HepG2 (cell line): ENCODE results near the gene COL27A1. TPM values are rescaled to one million over a fixed set of nuclear protein-coding genes. Genes with fewer than 3 reads are reported as not detected.

Experiments used
- ARNT2 ChIP-seq: sonication (generic); formaldehyde crosslinking; IDR thresholded peaks from 2 replicates; pipeline ENCODE4 v1.8.0; 2022; ENCODE audit warnings: mild to moderate bottlenecking, low read depth, missing genetic modification reagents, moderate library complexity
- ASH2L ChIP-seq: fragments of 300-600, 200-600 bp; sonication (generic); IDR thresholded peaks from 2 replicates; pipeline ENCODE4 v1.7.0; 2017; ENCODE audit warnings: low read depth, mild to moderate bottlenecking, moderate library complexity, mixed read lengths, low read length; ENCODE audit not compliant: insufficient read length
- CBFB ChIP-seq: sonication (generic); formaldehyde crosslinking; IDR thresholded peaks from 2 replicates; pipeline ENCODE4 v1.4.0; 2020; ENCODE audit warnings: missing genetic modification reagents
- HNRNPLL ChIP-seq: fragments of 200-400 bp; formaldehyde crosslinking; IDR thresholded peaks from 2 replicates; pipeline ENCODE4 v1.6.1; 2017; ENCODE audit warnings: mild to moderate bottlenecking, low read depth, low read length; ENCODE audit not compliant: poor library complexity, severe bottlenecking
- HOXA3 ChIP-seq: sonication (generic); formaldehyde crosslinking; IDR thresholded peaks from 2 replicates; pipeline ENCODE4 v1.5.0; 2020; ENCODE audit warnings: missing genetic modification reagents
- KLF16 ChIP-seq, 2 experiments: sonication (generic) in 1 of 2; formaldehyde crosslinking in 1 of 2; IDR thresholded peaks; 2 replicates each; pipeline versions ENCODE4 v1.6.1 to v1.8.0; 2016 to 2023; ENCODE audit warnings: missing genetic modification reagents in 2 of 2, missing compliant biosample characterization in 1 of 2
- KLF6 ChIP-seq: IDR thresholded peaks from 2 replicates; pipeline ENCODE4 v1.8.0; 2016; ENCODE audit warnings: missing biosample characterization, missing genetic modification reagents
- KLF9 ChIP-seq: IDR thresholded peaks from 2 replicates; pipeline ENCODE4 v1.6.1; 2016; ENCODE audit warnings: low read depth
- MIER2 ChIP-seq: IDR thresholded peaks from 2 replicates; pipeline ENCODE4 v1.6.1; 2016; ENCODE audit warnings: missing biosample characterization, missing genetic modification reagents
- NCOA5 ChIP-seq: sonication (generic); formaldehyde crosslinking; IDR thresholded peaks from 2 replicates; pipeline ENCODE4 v1.4.0; 2020; ENCODE audit warnings: missing genetic modification reagents
- NCOR1 ChIP-seq: fragments of 200-600 bp; sonication (generic); IDR thresholded peaks from 2 replicates; pipeline ENCODE4 v1.7.0; 2017; ENCODE audit warnings: antibody characterized with exemption, low read length, borderline replicate concordance
- NFKB2 ChIP-seq: sonication (generic); formaldehyde crosslinking; IDR thresholded peaks from 2 replicates; pipeline ENCODE4 v1.4.0; 2020; ENCODE audit warnings: missing genetic modification reagents, borderline replicate concordance
- STAG1 ChIP-seq: sonication (generic); formaldehyde crosslinking; IDR thresholded peaks from 2 replicates; pipeline ENCODE4 v1.4.0; 2020; ENCODE audit warnings: missing genetic modification reagents
- TBX2 ChIP-seq: sonication (generic); formaldehyde crosslinking; IDR thresholded peaks from 2 replicates; pipeline ENCODE4 v1.5.0; 2020; ENCODE audit warnings: missing genetic modification reagents, mild to moderate bottlenecking, borderline replicate concordance
- ZBTB3 ChIP-seq: sonication (generic); formaldehyde crosslinking; IDR thresholded peaks from 2 replicates; pipeline ENCODE4 v1.4.0; 2020; ENCODE audit warnings: low read depth, mild to moderate bottlenecking, moderate library complexity, missing genetic modification reagents, borderline replicate concordance
- ZNF235 ChIP-seq: sonication (generic); formaldehyde crosslinking; IDR thresholded peaks from 2 replicates; pipeline ENCODE4 v1.8.1; 2023; ENCODE audit warnings: mild to moderate bottlenecking, missing genetic modification reagents, borderline replicate concordance
- ZNF3 ChIP-seq: IDR thresholded peaks from 2 replicates; pipeline ENCODE4 v1.7.0; 2017; ENCODE audit warnings: inconsistent platforms
- ZNF468 ChIP-seq: sonication (generic); formaldehyde crosslinking; IDR thresholded peaks from 2 replicates; pipeline ENCODE4 v1.8.0; 2022; ENCODE audit warnings: mild to moderate bottlenecking, moderate library complexity, missing genetic modification reagents
- ZNF484 ChIP-seq: sonication (generic); formaldehyde crosslinking; IDR thresholded peaks from 2 replicates; pipeline ENCODE4 v1.5.1; 2020; ENCODE audit warnings: mild to moderate bottlenecking, low read depth, missing genetic modification reagents, borderline replicate concordance
- ZNF501 ChIP-seq: sonication (generic); formaldehyde crosslinking; IDR thresholded peaks from 2 replicates; pipeline ENCODE4 v1.5.1; 2020; ENCODE audit warnings: mild to moderate bottlenecking, moderate library complexity, missing genetic modification reagents
- ZNF660 ChIP-seq: sonication (generic); formaldehyde crosslinking; IDR thresholded peaks from 2 replicates; pipeline ENCODE4 v1.5.1; 2020; ENCODE audit warnings: mild to moderate bottlenecking, low read depth, missing genetic modification reagents, borderline replicate concordance
- ZNF720 ChIP-seq: sonication (generic); formaldehyde crosslinking; IDR thresholded peaks from 2 replicates; pipeline ENCODE4 v1.4.0; 2020; ENCODE audit warnings: missing genetic modification reagents
- ZNF780A ChIP-seq: sonication (generic); formaldehyde crosslinking; IDR thresholded peaks from 2 replicates; pipeline ENCODE4 v1.8.0; 2022; ENCODE audit warnings: mild to moderate bottlenecking, missing genetic modification reagents, moderate library complexity
- ZSCAN9 ChIP-seq: IDR thresholded peaks from 2 replicates; pipeline ENCODE4 v1.6.1; 2016; ENCODE audit warnings: borderline replicate concordance
- polyA plus RNA-seq, 8 experiments: library from polyadenylated mRNA; depleted of rRNA in 3 of 8; stranded (reverse) in 7 of 8; unstranded in 1 of 8; fragments of >200 nt; fragmentation: Illumina TruSeq in 4 of 8; extraction: Trizol in 4 of 8; gene quantifications; 2 replicates each; pipeline versions ENCODE4 v1.2.1 to v1.2.3, GENCODE V29; 2011 to 2016; ENCODE audit warnings: low read depth in 4 of 8, missing spikeins in 1 of 8, mixed read lengths in 1 of 8; ENCODE audit not compliant: insufficient read depth in 1 of 8
- total RNA-seq, 5 experiments: library from RNA; depleted of rRNA; stranded (reverse); fragments of >200 nt; fragmentation: Illumina TruSeq; extraction: Trizol; gene quantifications; 2 replicates each; pipeline ENCODE4 v1.2.3, GENCODE V29; 2016; ENCODE audit warnings: low read depth in 1 of 5
- TF ChIP-seq, protein P1 (sequence below): sonication (generic); formaldehyde crosslinking; IDR thresholded peaks from 2 replicates; pipeline ENCODE4 v1.4.0; 2020; ENCODE audit warnings: missing genetic modification reagents, borderline replicate concordance
- TF ChIP-seq, protein P2 (sequence below): sonication (generic); formaldehyde crosslinking; IDR thresholded peaks from 2 replicates; pipeline ENCODE4 v1.4.0; 2020; ENCODE audit warnings: mild to moderate bottlenecking, low read depth, missing genetic modification reagents

Gene COL27A1
- total and polyA plus RNA-seq, 2 of the 13 experiments (the other 11 are each of a cell fraction or from before 2014, with no cell fraction given), result 71.3 to 89.1 TPM

- TF ChIP-seq ZNF235 (CRISPR knock-in tag), result no peak
- TF ChIP-seq, protein P1, sequence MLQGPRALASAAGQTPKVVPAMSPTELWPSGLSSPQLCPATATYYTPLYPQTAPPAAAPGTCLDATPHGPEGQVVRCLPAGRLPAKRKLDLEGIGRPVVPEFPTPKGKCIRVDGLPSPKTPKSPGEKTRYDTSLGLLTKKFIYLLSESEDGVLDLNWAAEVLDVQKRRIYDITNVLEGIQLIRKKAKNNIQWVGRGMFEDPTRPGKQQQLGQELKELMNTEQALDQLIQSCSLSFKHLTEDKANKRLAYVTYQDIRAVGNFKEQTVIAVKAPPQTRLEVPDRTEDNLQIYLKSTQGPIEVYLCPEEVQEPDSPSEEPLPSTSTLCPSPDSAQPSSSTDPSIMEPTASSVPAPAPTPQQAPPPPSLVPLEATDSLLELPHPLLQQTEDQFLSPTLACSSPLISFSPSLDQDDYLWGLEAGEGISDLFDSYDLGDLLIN (CRISPR knock-in tag), result no peak
- no peak for TF ChIP-seq ZNF780A
- peak; percentile 52; the same call in 1 of the 2 replicates for TF ChIP-seq KLF6 (CRISPR knock-in tag)
- TF ChIP-seq, protein P2, sequence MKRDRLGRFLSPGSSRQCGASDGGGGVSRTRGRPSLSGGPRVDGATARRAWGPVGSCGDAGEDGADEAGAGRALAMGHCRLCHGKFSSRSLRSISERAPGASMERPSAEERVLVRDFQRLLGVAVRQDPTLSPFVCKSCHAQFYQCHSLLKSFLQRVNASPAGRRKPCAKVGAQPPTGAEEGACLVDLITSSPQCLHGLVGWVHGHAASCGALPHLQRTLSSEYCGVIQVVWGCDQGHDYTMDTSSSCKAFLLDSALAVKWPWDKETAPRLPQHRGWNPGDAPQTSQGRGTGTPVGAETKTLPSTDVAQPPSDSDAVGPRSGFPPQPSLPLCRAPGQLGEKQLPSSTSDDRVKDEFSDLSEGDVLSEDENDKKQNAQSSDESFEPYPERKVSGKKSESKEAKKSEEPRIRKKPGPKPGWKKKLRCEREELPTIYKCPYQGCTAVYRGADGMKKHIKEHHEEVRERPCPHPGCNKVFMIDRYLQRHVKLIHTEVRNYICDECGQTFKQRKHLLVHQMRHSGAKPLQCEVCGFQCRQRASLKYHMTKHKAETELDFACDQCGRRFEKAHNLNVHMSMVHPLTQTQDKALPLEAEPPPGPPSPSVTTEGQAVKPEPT (CRISPR knock-in tag), result no peak
- 0 out of 2 replicates have a peak, but pooled peaks have one; percentile 9 for TF ChIP-seq ZNF3
- TF ChIP-seq HOXA3 (CRISPR knock-in tag), result peak; percentile 81
- TF ChIP-seq ZNF660 (CRISPR knock-in tag), result no peak
- peak; percentile 68 for TF ChIP-seq ASH2L
- peak; percentile 97 for TF ChIP-seq TBX2
- TF ChIP-seq NCOR1, result peak; percentile 80; the same call in 1 of the 2 replicates
- no peak for TF ChIP-seq NFKB2 (CRISPR knock-in tag)
- no peak for TF ChIP-seq NCOA5 (CRISPR knock-in tag)
- no peak for TF ChIP-seq STAG1 (CRISPR knock-in tag)
- TF ChIP-seq ZBTB3 (CRISPR knock-in tag), result no peak
- TF ChIP-seq KLF9 (CRISPR knock-in tag), result no peak
- peak; percentile 43; the same call in 1 of the 2 replicates for TF ChIP-seq ARNT2
- TF ChIP-seq ZNF501 (CRISPR knock-in tag), result peak; percentile 73
- TF ChIP-seq MIER2 (CRISPR knock-in tag), result 0 out of 2 replicates have a peak, but pooled peaks have one; percentile 58
- TF ChIP-seq ZNF468, result no peak
- peak; percentile 79; the same call in 1 of the 2 replicates for TF ChIP-seq CBFB
- TF ChIP-seq ZNF484, result no peak
- no peak for TF ChIP-seq ZNF720 (CRISPR knock-in tag)
- peak; percentile 87 for TF ChIP-seq HNRNPLL
- TF ChIP-seq KLF16 (CRISPR knock-in tag; IDR thresholded peaks at IDR 0.05), result peak in 1 of 2 experiments; percentile 55; a peak in 1 of 4 replicates
- peak; percentile 68; the same call in 1 of the 2 replicates for TF ChIP-seq ZSCAN9 (CRISPR knock-in tag)
Measured at GRCh38 chr9:114117996-114118830, 37.1 kb upstream of the COL27A1 start (continued).
